ENCODE results near the gene RPL37.
"Not testable (repeated sequence)": the region's sequence is repeated elsewhere in the genome, so short reads cannot be mapped to it uniquely, and the experiment has no call there.

Gene RPL37

GRCh38 chr5:40833712-40834229 is 1.3 kb downstream of the RPL37 start:
- DNase-seq (ENCODE audit: low spot score): no peak

GRCh38 chr5:40832345-40832744 is 2.7 kb downstream of the RPL37 start:
- no peak for DNase-seq (ENCODE audit: low spot score)

DNA sequence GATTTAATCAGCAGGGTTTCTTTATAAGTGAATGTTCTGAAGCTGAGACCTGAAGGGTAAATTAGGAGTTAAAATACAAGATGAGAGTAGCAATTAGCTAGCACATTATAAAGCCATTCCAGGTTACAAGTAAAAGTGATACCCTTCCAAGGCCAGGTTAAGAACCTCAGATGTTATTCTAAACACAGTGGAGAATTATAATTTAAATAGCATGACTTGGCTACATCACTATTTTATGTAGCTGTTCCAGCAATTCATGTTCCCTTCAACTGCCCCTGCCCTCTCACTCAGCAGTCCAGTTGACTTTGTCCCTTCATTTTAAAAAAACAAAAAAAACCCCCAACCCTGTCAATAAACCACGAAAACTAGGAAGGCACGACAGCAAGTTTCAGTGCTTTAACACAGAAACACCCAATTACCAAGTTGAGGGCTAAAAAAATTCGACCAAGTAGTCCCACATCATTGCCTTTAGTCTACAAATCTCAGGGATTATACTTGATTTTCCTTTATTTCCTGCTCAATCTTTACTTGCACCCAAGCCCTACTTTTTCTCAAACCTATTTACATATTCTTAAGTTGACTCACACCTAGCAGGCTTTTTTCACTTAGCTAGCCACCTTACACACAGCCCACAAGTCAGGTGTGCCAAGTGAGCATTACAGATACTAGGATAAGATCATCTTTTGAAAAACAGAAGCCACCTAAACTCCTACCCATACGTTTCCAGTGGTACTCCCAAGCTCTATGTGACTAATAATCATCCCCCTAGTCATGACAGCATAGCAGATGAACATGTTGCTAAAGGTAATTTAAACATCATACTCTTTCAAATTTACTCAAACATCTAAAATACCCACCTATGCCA is 3.4 kb downstream of the RPL37 start:
- no peak for DNase-seq (ENCODE audit: low spot score)

DNA sequence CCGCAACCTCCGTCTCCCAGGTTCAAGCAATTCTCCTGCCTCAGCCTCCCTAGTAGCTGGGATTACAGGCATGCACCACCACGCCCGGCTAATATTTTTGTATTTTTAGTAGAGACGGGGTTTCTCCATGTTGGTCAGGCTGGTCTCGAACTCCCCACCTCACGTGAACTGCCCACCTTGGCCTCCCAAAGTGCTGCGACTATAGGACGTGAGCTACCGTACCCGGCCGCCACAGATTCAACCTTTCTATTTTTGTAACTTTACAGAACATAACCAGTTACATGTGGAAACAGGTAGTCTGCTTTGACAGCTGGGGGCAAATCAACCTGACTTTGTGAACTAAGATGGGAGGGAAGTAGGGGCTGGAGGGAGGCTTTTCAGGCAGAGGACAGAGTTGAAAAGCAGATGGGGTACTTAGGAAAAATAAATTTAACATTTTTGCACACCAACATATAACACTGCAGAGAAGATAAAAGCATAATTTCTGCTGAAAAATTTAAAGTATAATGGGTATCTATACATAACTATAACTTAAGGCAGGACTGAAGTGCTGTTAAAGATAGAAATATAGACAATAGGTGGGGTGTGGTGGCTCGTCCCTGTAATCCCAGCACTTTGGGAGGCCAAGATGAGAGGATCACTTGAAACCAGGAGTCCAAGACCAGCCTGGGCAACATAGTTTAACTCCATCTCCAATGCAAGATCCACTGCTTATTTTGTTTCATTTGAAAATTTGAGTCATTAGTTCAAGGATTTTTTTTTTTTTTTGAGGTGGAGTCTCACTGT is 5.1 kb downstream of the RPL37 start:
- no peak for DNase-seq (ENCODE audit: low spot score)

- DNase-seq (ENCODE audit: low spot score): no peak
Observed at GRCh38 chr5:40828690-40829661, 6.0 kb downstream of the RPL37 start.

- no peak for DNase-seq (ENCODE audit: low spot score)
Observed at GRCh38 chr5:40828021-40828631, 6.9 kb downstream of the RPL37 start.

- DNase-seq (ENCODE audit: low spot score): no peak
Observed at GRCh38 chr5:40827188-40827977, 7.6 kb downstream of the RPL37 start.

DNA sequence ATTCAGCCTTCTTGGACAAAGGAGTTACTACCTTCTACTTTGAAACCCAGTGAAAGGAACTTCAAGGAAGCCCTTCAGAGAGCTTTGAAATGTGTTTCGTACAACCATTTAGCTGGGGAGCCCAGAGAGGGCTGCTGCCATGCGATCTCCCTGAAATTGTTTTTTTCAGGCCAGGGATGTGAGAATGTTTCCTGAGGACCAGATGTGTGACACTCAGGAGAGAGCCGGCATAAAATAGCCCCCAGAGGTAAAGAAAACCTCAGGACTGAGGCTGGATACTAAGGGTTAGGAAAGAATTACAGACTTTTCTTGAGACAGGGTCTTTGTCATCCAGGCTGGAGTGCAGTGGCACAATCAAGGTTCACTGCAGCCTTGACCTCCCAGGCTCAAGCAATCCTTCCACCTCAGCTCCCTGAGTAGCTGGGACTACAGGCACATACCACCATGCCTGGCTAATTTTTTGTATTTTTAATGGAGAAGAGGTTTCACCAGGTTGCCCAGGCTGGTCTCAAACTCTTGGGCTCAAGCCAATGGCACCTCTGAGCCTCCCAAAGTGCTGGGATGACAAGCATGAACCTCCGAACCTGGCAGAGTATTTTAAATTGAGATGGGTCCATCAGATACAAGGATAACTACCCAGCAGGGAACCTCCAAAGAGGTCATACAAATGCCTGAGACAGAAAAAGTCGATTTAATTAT is 8.4 kb downstream of the RPL37 start:
- DNase-seq (ENCODE audit: low spot score): no peak

DNA sequence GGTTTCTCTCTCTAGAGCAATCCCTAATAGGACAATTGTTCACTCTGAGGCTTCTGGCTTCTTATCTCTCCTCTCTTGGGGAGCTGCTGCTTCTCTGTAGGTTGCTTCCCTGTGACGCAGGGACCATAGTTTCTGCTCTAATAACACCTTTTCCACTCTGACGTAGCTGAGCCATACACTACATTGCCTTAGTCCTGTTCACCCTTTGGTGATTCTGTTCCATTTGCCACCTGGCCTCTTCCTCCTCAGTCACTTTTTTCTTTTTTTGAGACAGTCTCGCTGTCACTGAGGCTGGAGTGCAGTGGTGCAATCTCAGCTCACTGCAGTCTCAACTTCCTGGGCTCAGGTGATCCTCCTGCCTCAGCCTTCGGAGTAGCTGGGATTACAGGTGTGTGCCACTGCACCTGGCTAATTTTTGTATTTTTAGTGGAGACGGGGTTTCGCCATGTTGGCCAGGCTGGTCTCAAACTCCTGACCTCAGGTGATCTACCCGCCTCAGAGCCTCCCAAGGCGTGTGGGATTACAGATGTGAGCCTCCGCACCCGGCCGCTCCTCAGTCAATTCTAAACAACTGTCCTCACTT is 9.5 kb downstream of the RPL37 start:
- not testable (repeated sequence) for DNase-seq (ENCODE audit: low spot score)

GRCh38 chr5:40823459-40823858 is 11.6 kb downstream of the RPL37 start:
- no peak for DNase-seq (ENCODE audit: low spot score)

- DNase-seq (ENCODE audit: low spot score): no peak
Observed at GRCh38 chr5:40813698-40814281, 21.2 kb downstream of the RPL37 start.

GRCh38 chr5:40812125-40812524 is 22.9 kb downstream of the RPL37 start:
- no peak for DNase-seq (ENCODE audit: low spot score)

DNA sequence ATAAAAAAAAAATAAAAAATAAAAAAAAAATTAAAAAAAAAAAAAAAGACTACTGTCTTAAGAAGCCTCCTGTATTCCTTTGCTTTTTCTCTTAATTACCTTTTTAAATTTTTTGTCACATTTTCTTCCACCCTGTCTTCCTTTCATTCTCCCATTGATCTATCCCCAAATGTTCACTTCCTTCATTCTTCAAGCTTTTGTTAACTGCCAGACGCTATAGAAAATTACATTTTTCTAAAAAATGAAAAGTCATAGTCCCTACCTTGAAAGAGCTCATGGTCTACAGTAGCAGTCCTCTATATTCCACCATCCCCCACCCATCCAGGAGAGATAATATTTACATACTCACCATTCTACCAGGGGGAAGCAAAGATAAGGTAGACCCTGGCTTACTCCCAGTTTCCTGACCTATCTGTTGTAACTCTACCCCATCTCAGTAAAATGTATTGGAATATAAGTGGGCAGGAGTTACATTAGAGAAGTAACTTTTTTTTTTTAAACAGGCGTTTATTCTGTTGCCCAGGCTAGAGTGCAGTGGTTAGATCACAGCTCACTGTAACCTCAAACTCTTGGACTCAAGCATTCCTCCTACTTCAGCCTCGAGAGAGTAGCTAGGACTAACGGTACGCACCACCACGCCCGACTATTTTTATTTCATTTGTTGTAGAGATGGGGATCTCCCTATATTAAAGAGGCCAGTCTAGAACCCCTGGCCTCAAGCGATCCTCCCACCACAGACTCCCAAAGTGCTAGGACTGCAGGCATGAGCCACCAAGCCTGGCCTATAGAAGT is 33.1 kb downstream of the RPL37 start:
- DNase-seq (ENCODE audit: low spot score): peak; percentile 48

DNA sequence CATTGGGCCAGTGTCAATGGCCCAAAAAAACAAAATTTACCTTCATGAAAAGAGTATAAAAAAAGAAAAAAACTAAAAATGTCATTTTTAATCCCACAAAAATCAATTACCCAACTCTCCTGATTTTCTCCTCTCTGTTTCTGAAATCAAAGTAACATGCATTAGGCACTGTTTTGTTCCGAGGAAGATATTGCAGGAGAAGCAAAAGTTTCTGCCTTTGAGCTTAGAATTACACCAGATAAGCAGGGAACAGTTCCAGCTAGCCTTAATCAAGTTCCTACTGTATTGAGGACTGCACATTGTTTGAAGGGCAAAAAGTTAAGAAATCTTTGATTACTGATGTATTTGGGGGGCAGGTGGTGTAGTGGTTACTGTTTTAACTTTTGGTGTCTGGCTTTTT is 35.8 kb downstream of the RPL37 start:
- DNase-seq (ENCODE audit: low spot score): no peak

DNA sequence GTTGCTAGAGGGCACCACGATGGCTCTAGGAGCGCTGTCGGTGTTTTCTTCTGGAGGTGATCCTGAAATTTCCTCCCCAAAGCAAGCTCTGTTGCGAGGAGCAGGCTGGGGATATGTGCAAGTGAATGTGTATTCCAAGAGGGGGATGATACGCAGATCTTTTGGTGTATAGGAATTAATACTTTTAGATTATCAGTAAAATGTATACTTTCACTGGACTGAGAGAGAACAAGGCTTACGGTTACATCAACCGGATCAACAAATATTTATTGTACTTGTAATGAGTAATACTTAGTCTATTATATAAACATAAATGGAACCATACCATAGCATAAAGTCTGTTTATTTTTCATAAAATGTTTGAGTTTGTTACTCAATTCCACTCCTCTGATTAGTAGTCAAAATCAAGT is 36.2 kb downstream of the RPL37 start:
- peak; percentile 55 for DNase-seq (ENCODE audit: low spot score)

DNA sequence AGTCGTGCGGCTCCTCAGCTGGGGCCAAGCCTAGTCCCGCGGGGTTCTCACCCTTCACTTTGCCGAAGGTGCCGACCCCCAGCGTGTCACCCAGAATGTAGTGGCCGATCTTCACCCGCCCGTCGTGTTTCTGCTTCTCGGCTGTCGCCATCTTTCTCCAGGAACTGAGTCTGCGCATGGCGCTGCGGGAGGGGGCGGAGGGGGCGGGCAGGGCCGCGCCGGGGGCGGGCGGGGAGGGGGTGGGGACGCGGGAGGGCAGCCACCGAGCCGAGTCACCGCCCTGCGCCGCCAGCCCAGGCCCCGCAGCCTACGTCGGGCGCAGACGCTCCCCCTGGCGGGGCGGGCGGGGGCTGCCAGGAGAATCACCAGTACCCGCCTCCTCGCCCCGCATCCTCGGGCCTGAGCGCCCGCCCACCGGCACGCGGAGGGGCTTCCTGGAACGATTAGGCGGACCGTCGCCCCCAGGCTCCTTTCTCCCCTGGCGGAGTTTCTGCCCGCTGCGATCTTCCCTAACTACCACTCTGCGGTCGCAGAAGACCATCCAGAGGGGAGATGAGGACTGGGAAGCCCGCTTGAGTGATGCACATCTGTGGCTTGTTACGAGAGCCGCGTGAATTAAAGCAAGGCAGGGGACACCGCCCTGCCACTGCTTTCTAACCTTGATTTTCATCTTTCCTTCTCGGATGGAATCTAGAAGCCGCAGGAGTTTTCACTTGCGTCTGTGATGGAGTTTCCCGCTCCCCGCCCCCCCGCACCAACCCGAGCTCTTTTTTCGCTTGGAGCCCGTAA is 36.8 kb downstream of the RPL37 start, which contains the start of gene PRKAA1:
TSS of gene PRKAA1 (minus strand) at position 363 of the 789 bp plus-strand sequence. CDS start at position 178, 185 bp downstream.
- DNase-seq (ENCODE audit: low spot score): peak; percentile 87

DNA sequence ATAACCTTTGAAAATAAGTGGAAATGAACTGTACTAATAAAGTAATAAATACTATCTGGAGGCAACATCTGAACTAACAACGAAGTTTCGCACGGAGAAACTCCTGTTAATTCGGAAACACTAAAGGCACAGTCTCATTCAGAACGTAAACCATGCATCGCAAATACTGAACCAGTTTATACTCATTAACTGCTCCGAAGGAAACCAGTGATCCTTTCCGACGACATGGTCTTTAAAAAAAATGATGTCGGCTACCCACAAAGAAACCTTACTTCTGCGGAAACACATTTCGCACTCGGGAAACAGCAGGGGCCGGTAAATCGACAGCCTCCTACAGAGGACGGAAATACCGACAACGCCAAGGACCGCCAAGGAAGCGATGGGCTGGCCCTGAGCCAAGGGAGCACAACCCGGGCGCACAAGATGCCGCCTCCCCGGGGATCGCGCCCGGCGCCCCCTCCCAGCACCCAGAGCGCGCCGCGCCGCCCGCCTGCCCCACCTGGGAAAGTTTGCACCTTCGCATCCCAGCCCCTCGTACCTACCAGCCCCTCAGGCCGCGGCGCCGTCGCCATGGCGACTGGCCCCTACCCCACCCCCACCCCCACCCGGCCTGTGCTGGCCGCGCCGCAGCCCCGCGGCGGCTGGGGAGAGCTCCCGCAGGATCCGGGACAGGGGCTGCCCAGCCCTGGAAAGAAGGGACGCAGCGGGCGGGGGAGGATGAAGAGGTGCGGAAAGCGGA is 37.6 kb downstream of the RPL37 start:
- peak; percentile 67 for DNase-seq (ENCODE audit: low spot score)
